Left kidney (tissue), 2 donors: ENCODE data around the gene MYO7A. TPM values are rescaled to one million over a fixed set of nuclear protein-coding genes. Genes with fewer than 3 reads are reported as not detected.

ENCODE experiments used
- DNase-seq: peaks from one replicate; pipeline ENCODE4 v3.0.0-alpha.2; 2013
- polyA plus RNA-seq: library from polyadenylated mRNA; unstranded; fragments of 120-200 nt; gene quantifications from one replicate; pipeline ENCODE4 v1.2.1, GENCODE V29; 2013; ENCODE audit not compliant: insufficient read length

Gene MYO7A
- polyA plus RNA-seq, 1 donor = 3.7 TPM

GRCh38 chr11:77111946-77112345, 16.1 kb upstream of the MYO7A start:
- DNase-seq = no peak

GRCh38 chr11:77112641-77113381, 15.2 kb upstream of the MYO7A start:
- DNase-seq = no peak

- no peak for DNase-seq
These were observed 14.5 kb upstream of the MYO7A start for GRCh38 chr11:77113382-77114088.

GRCh38 chr11:77114089-77114463, 14.0 kb upstream of the MYO7A start:
- DNase-seq = no peak

GRCh38 chr11:77115181-77115611, 12.8 kb upstream of the MYO7A start:
- DNase-seq = no peak

GRCh38 chr11:77115956-77116355, 12.1 kb upstream of the MYO7A start:
- no peak for DNase-seq

- no peak for DNase-seq
These were observed 10.6 kb upstream of the MYO7A start for GRCh38 chr11:77117492-77117891.

- no peak for DNase-seq
These were observed 10.0 kb upstream of the MYO7A start for GRCh38 chr11:77118086-77118485.

- DNase-seq = no peak
These were observed 9.1 kb upstream of the MYO7A start for GRCh38 chr11:77118971-77119370.

- DNase-seq = no peak
These were observed 8.5 kb upstream of the MYO7A start for GRCh38 chr11:77119531-77119936.

GRCh38 chr11:77120571-77120970, 7.5 kb upstream of the MYO7A start:
- no peak for DNase-seq

GRCh38 chr11:77121096-77121640, 6.9 kb upstream of the MYO7A start:
- DNase-seq = no peak

- no peak for DNase-seq
These were observed 6.0 kb upstream of the MYO7A start for GRCh38 chr11:77121876-77122575.

- no peak for DNase-seq
These were observed 5.4 kb upstream of the MYO7A start for GRCh38 chr11:77122576-77123212.

- DNase-seq = no peak
These were observed 4.5 kb upstream of the MYO7A start for GRCh38 chr11:77123591-77123990.

- no peak for DNase-seq
These were observed 4.0 kb upstream of the MYO7A start for GRCh38 chr11:77124041-77124440.

GRCh38 chr11:77124488-77124887, 3.6 kb upstream of the MYO7A start:
- no peak for DNase-seq

- no peak for DNase-seq
These were observed 2.9 kb upstream of the MYO7A start for GRCh38 chr11:77125191-77125590.

- DNase-seq = no peak
These were observed 2.4 kb upstream of the MYO7A start for GRCh38 chr11:77125695-77126094.

- DNase-seq = no peak
These were observed 1.8 kb upstream of the MYO7A start for GRCh38 chr11:77126156-77126775.

- no peak for DNase-seq
These were observed 1.2 kb upstream of the MYO7A start for GRCh38 chr11:77126861-77127234.
